NT2/D1 (cell line): ENCODE measurements around the gene COL18A1.

Source experiments
- SUZ12 ChIP-seq: IDR thresholded peaks from 2 replicates; pipeline ENCODE4 v1.6.1; 2011; ENCODE audit not compliant: insufficient read length, insufficient read depth; ENCODE audit errors: extremely low read depth
- YY1 ChIP-seq: IDR thresholded peaks from 2 replicates; pipeline ENCODE4 v1.6.1; 2011; ENCODE audit not compliant: insufficient read length, insufficient read depth
- ZNF274 ChIP-seq: IDR thresholded peaks from 2 replicates; pipeline ENCODE4 v1.6.1; 2011; ENCODE audit warnings: mild to moderate bottlenecking, low read depth, low read length

- TF ChIP-seq YY1, result no peak
- TF ChIP-seq ZNF274, result no peak
- no peak for TF ChIP-seq SUZ12
These were observed 152.0 kb downstream of the COL18A1 start for GRCh38 chr21:45556645-45557615.
